IMR-90 (cell line): Measurements from ENCODE around the gene PPHLN1. TPM values are rescaled to one million over a fixed set of nuclear protein-coding genes. Genes with fewer than 3 reads are reported as not detected.

ENCODE experiments used
- ATAC-seq: fragments of 200-7000 bp; cut with Tn5 transposase; 2 replicates; pipeline ENCODE4 v1.9.1; 2020; ENCODE audit warnings: low read depth, mild to moderate bottlenecking, moderate library complexity
- BruUV-seq: library from RNA; stranded (reverse); fragments of 400-500 nt; replicated peaks from 2 replicates; lab custom pipeline; 2021; lab: Mats Ljungman, UMichigan
- CTCF ChIA-PET: fragments of 300-600 bp; formaldehyde crosslinking; extraction: SDS; loops from one replicate; lab custom pipeline; 2021; ENCODE audit warnings: antibody characterized with exemption; lab: Yijun Ruan, JAX
- POLR2A ChIA-PET: fragments of 300-600 bp; sonication (Branson Sonifier 250); formaldehyde crosslinking; loops from one replicate; lab custom pipeline; 2022; ENCODE audit warnings: antibody characterized with exemption; ENCODE audit not compliant: unreplicated experiment; lab: Charles Lee
- DNase-seq: peaks from one replicate; pipeline ENCODE4 v3.0.0; 2013
- H2AFZ ChIP-seq: replicated peaks from 2 replicates; pipeline ENCODE3; 2013; ENCODE audit warnings: low read length, mild to moderate bottlenecking; ENCODE audit not compliant: poor library complexity
- H2AK5ac ChIP-seq: 2 replicates; pipeline ENCODE4 v1.6.1; 2013; ENCODE audit warnings: low read depth, low read length, inconsistent platforms
- H2AK9ac ChIP-seq: replicated peaks from 2 replicates; pipeline ENCODE3; 2013; ENCODE audit warnings: mild to moderate bottlenecking, low read depth, low read length, moderate library complexity; ENCODE audit not compliant: poor library complexity
- H2BK120ac ChIP-seq: 2 replicates; pipeline ENCODE4 v1.6.1; 2013; ENCODE audit warnings: low read depth, low read length, inconsistent platforms
- H2BK15ac ChIP-seq: 3 replicates; pipeline ENCODE4 v1.6.1; 2013; ENCODE audit warnings: low read depth, low read length, inconsistent platforms
- H2BK20ac ChIP-seq: 2 replicates; pipeline ENCODE4 v1.6.1; 2013; ENCODE audit warnings: low read depth, mild to moderate bottlenecking, inconsistent platforms, low read length, moderate library complexity
- H2BK5ac ChIP-seq: 2 replicates; pipeline ENCODE4 v1.6.1; 2013; ENCODE audit warnings: mild to moderate bottlenecking, low read depth, low read length, inconsistent platforms; ENCODE audit not compliant: poor library complexity, severe bottlenecking
- H3K14ac ChIP-seq: replicated peaks from 2 replicates; pipeline ENCODE4 v1.6.1; 2013; ENCODE audit warnings: low read depth, low read length, inconsistent platforms
- H3K18ac ChIP-seq: 2 replicates; pipeline ENCODE4 v1.6.1; 2013; ENCODE audit warnings: low read depth, low read length, control low read depth
- H3K23ac ChIP-seq: 2 replicates; pipeline ENCODE4 v1.6.1; 2013; ENCODE audit warnings: low read depth, low read length, inconsistent platforms
- H3K27ac ChIP-seq: 2 replicates; pipeline ENCODE4 v1.5.1; 2013; ENCODE audit warnings: mild to moderate bottlenecking, control low read depth, low read length; ENCODE audit not compliant: insufficient read depth
- H3K27me3 ChIP-seq: 2 replicates; pipeline ENCODE4 v1.6.1; 2013; ENCODE audit warnings: low read length; ENCODE audit not compliant: control insufficient read depth, insufficient read depth
- H3K36me3 ChIP-seq: 2 replicates; pipeline ENCODE4 v1.6.1; 2013; ENCODE audit warnings: low read length, mixed read lengths; ENCODE audit not compliant: control insufficient read depth, insufficient read depth
- H3K4ac ChIP-seq: 2 replicates; pipeline ENCODE4 v1.6.1; 2013; ENCODE audit warnings: low read depth, low read length, inconsistent platforms
- H3K4me1 ChIP-seq: 2 replicates; pipeline ENCODE4 v1.6.1; 2013; ENCODE audit warnings: low read length, mixed read lengths; ENCODE audit not compliant: control insufficient read depth, insufficient read depth
- H3K4me2 ChIP-seq: 2 replicates; pipeline ENCODE4 v1.6.1; 2013; ENCODE audit warnings: low read depth, mild to moderate bottlenecking, control low read depth, low read length, moderate library complexity
- H3K4me3 ChIP-seq: 2 replicates; pipeline ENCODE4 v1.5.1; 2013; ENCODE audit warnings: low read depth, mild to moderate bottlenecking, control low read depth, low read length, moderate library complexity; ENCODE audit not compliant: insufficient read depth
- H3K56ac ChIP-seq: 2 replicates; pipeline ENCODE4 v1.6.1; 2013; ENCODE audit warnings: low read length, inconsistent platforms; ENCODE audit not compliant: insufficient read depth; ENCODE audit errors: extremely low read depth
- H3K79me1 ChIP-seq, 2 experiments: 2 replicates each; pipeline ENCODE4 v1.6.1; 2013; ENCODE audit warnings: low read length in 2 of 2, inconsistent platforms in 1 of 2, low read depth in 1 of 2
- H3K9ac ChIP-seq: 2 replicates; pipeline ENCODE4 v1.6.1; 2013; ENCODE audit warnings: low read depth, low read length, control low read depth
- H3K9me1 ChIP-seq: 2 replicates; pipeline ENCODE4 v1.6.1; 2013; ENCODE audit warnings: low read length, inconsistent platforms; ENCODE audit not compliant: insufficient read depth
- H3K9me3 ChIP-seq: 2 replicates; pipeline ENCODE4 v1.6.1; 2013; ENCODE audit warnings: low read length; ENCODE audit not compliant: control insufficient read depth, insufficient read depth
- H4K20me1 ChIP-seq: 2 replicates; pipeline ENCODE4 v1.6.1; 2013; ENCODE audit warnings: low read length, inconsistent platforms; ENCODE audit not compliant: insufficient read depth
- H4K5ac ChIP-seq: 2 replicates; pipeline ENCODE4 v1.6.1; 2013; ENCODE audit warnings: mild to moderate bottlenecking, low read depth, low read length, control low read depth
- H4K8ac ChIP-seq, 2 experiments: 2 replicates each; pipeline ENCODE4 v1.6.1; 2013; ENCODE audit warnings: low read depth in 2 of 2, low read length in 2 of 2, control low read depth in 1 of 2, inconsistent platforms in 1 of 2
- H4K91ac ChIP-seq: 2 replicates; pipeline ENCODE4 v1.6.1; 2013; ENCODE audit warnings: low read depth, low read length, inconsistent platforms; ENCODE audit not compliant: insufficient read depth
- BHLHE40 ChIP-seq: fragments of 150-350 bp; IDR thresholded peaks from 2 replicates; pipeline ENCODE4 v1.6.1; 2016; ENCODE audit warnings: mild to moderate bottlenecking, low read depth, low read length
- CEBPB ChIP-seq: IDR thresholded peaks from 2 replicates; pipeline ENCODE4 v1.6.1; 2012; ENCODE audit warnings: low read depth, low read length, improper control_type of control experiment
- CHD1 ChIP-seq: IDR thresholded peaks from 2 replicates; pipeline ENCODE4 v1.6.1; 2012; ENCODE audit warnings: low read depth, low read length, improper control_type of control experiment
- CTCF ChIP-seq: conservative IDR thresholded peaks from 2 replicates; pipeline ENCODE4 v1.5.1; 2012; ENCODE audit warnings: mild to moderate bottlenecking, low read depth, low read length, improper control_type of control experiment
- ELK1 ChIP-seq: fragments of 150-350 bp; IDR thresholded peaks from 2 replicates; pipeline ENCODE4 v1.6.1; 2016; ENCODE audit warnings: low read depth, mild to moderate bottlenecking, low read length, moderate library complexity, borderline replicate concordance
- FOS ChIP-seq: fragments of 150-350 bp; IDR thresholded peaks from 2 replicates; pipeline ENCODE4 v1.6.1; 2016; ENCODE audit warnings: low read depth, low read length
- MAFK ChIP-seq: IDR thresholded peaks from 2 replicates; pipeline ENCODE4 v1.6.1; 2012; ENCODE audit warnings: low read depth, low read length, improper control_type of control experiment
- MAZ ChIP-seq: IDR thresholded peaks from 2 replicates; pipeline ENCODE4 v1.6.1; 2012; ENCODE audit warnings: low read depth, mild to moderate bottlenecking, low read length, improper control_type of control experiment, moderate library complexity, borderline replicate concordance
- MXI1 ChIP-seq: IDR thresholded peaks from 2 replicates; pipeline ENCODE4 v1.6.1; 2012; ENCODE audit warnings: low read depth, mild to moderate bottlenecking, low read length, moderate library complexity, borderline replicate concordance
- NFE2L2 ChIP-seq: fragments of 150-350 bp; IDR thresholded peaks from 2 replicates; pipeline ENCODE4 v1.6.1; 2016; ENCODE audit warnings: low read depth, mild to moderate bottlenecking, low read length
- POLR2A ChIP-seq: IDR thresholded peaks from 2 replicates; pipeline ENCODE4 v1.6.1; 2012; ENCODE audit warnings: mild to moderate bottlenecking, low read depth, low read length
- RAD21 ChIP-seq: IDR thresholded peaks from 2 replicates; pipeline ENCODE4 v1.6.1; 2012; ENCODE audit warnings: low read length, improper control_type of control experiment
- RCOR1 ChIP-seq: IDR thresholded peaks from 2 replicates; pipeline ENCODE4 v1.6.1; 2012; ENCODE audit warnings: mild to moderate bottlenecking, low read length, improper control_type of control experiment; ENCODE audit not compliant: insufficient replicate concordance
- RFX5 ChIP-seq: IDR thresholded peaks from 2 replicates; pipeline ENCODE4 v1.8.0; 2012; ENCODE audit warnings: low read depth, mild to moderate bottlenecking, low read length, moderate library complexity
- SMC3 ChIP-seq: fragments of 150-350 bp; IDR thresholded peaks from 2 replicates; pipeline ENCODE4 v1.6.1; 2016; ENCODE audit warnings: low read depth, mild to moderate bottlenecking, antibody characterized with exemption, low read length, moderate library complexity
- USF2 ChIP-seq: fragments of 150-350 bp; IDR thresholded peaks from 2 replicates; pipeline ENCODE4 v1.6.1; 2017; ENCODE audit warnings: mild to moderate bottlenecking, antibody characterized with exemption, low read length, low read depth
- WGBS, 2 experiments: methylation state at CpG; one replicate each; pipeline versions ENCODE4 v1.1.5 to v1.1.7; 2013; ENCODE audit warnings: missing lambda C conversion rate in 2 of 2; ENCODE audit not compliant: insufficient read length in 1 of 2; ENCODE audit errors: extremely low coverage in 2 of 2; 5-methylcytosine and 5-hydroxymethylcytosine counted together
- dilution Hi-C: fragments of 300-500 bp; cut with HindIII; formaldehyde crosslinking; loops from one replicate; pipeline ENCODE4 v1.14.3; 2018; ENCODE audit warnings: low sequenced_read_pairs; ENCODE audit not compliant: unreplicated experiment
- in situ Hi-C: fragments of 300-500 bp; cut with MboI; formaldehyde crosslinking; loops from 3 replicates; pipeline ENCODE4 v1.14.3; 2019; ENCODE audit warnings: low sequenced_read_pairs, inconsistent platforms, mixed read lengths
- intact Hi-C: fragments of 100-400 bp; cut with micrococcal nuclease; formaldehyde crosslinking; loops from 2 replicates; pipeline ENCODE4 v1.10.0; 2022
- polyA plus RNA-seq, 3 experiments: library from polyadenylated mRNA; depleted of rRNA; stranded (reverse); fragments of >200 nt; gene quantifications; 2 replicates each; pipeline ENCODE4 v1.2.3, GENCODE V29; 2012; ENCODE audit warnings: low replicate concordance in 1 of 3
- total RNA-seq: library from RNA; depleted of rRNA; stranded (reverse); fragments of >200 nt; gene quantifications from 2 replicates; pipeline ENCODE4 v1.2.3, GENCODE V29; 2012

PPHLN1 gene
- total and polyA plus RNA-seq, 2 of the 4 experiments (the other 2 are of a cell fraction), result 50.7 to 54.3 TPM

- in situ Hi-C loops (no loop called here), intact Hi-C loops (no loop called here), dilution Hi-C loops (no loop called here)
- no peak for DNase-seq
- no peak overlapping the region for H2AK9ac ChIP-seq
- H2BK15ac ChIP-seq, result no peak overlapping the region
- peaks cover 0 to 7% of the 10 kb centered on the region in 2 experiments; a peak in 3 of 4 replicates for H3K79me1 ChIP-seq
- no peak overlapping the region for H3K27ac ChIP-seq
- no peaks in the 10 kb centered on the region for H3K9me3 ChIP-seq
- no peak overlapping the region for H3K4ac ChIP-seq
- peaks cover 6% of the 10 kb centered on the region; the same call in 1 of the 2 replicates for H3K36me3 ChIP-seq
- no peak overlapping the region for H3K4me2 ChIP-seq
- no peaks in the 10 kb centered on the region for H3K4me1 ChIP-seq
- CTCF ChIA-PET, result interaction anchor here (0.7 to 1.4 kb wide), 2 partner anchors 18 to 145 kb away, joined by 3 to 5 read pairs; no protein-coding TSS in a partner anchor
- ATAC-seq, result no peak
- no peak overlapping the region for H2BK5ac ChIP-seq
- no peak overlapping the region for H3K18ac ChIP-seq
- no peak overlapping the region for H2BK120ac ChIP-seq
- POLR2A ChIA-PET, result no interaction called here
- TF ChIP-seq SMC3 (no peak), ELK1 (no peak), MAZ (no peak), RCOR1 (no peak), RFX5 (no peak), CHD1 (no peak), USF2 (no peak), CEBPB (no peak), NFE2L2 (no peak), MXI1 (no peak), FOS (no peak), POLR2A (no peak), BHLHE40 (no peak), CTCF (no peak), RAD21 (no peak), MAFK (no peak)
- H2BK20ac ChIP-seq, result no peak overlapping the region
- H2AK5ac ChIP-seq, result no peak overlapping the region
- H3K14ac ChIP-seq, result no peak overlapping the region
- no peak overlapping the region for H3K4me3 ChIP-seq
- H4K8ac ChIP-seq, result no peak overlapping the region
- H2AFZ ChIP-seq, result no peak overlapping the region
- no peak overlapping the region for H3K56ac ChIP-seq
- no CpG with 5 or more reads among the region's 5 CpGs for WGBS, 2 experiments
- H3K23ac ChIP-seq, result no peak overlapping the region
- no peak overlapping the region for H3K9ac ChIP-seq
- H3K27me3 ChIP-seq, result no peaks in the 10 kb centered on the region
- no peak overlapping the region for H4K91ac ChIP-seq
- no peaks in the 10 kb centered on the region; the same call in 1 of the 2 replicates for H3K9me1 ChIP-seq
- H4K20me1 ChIP-seq, result no peaks in the 10 kb centered on the region
- BruUV-seq, result no TSS peak
- no peak overlapping the region for H4K5ac ChIP-seq
These were observed 106.7 kb downstream of the PPHLN1 start for GRCh38 chr12:42432517-42433140.
